ENCODE measurements around the gene B3GAT1.

DNA sequence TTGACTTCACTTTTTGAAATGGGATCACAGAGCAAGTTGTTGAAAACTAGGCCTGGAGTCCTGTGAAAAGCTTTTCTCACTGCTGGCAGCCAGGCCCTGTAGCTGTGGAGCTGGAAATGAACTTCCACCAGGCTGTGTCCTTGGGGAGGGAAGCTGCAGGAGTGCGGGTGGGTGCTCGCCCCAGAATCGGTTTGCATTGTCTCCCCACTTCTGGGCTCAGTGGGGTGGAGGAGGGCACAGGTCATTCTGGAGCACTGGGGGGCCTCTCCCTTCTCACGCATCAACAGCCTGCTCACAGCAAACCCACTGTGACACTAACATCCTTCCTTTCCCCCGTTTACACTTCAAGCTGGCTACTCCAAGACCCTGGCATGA is 65.1 kb downstream of the B3GAT1 start:
- TF ChIP-seq ARHGAP35 (CRISPR knock-in tag; IDR thresholded peaks at IDR 0.05; ENCODE audit: borderline replicate concordance) (no peak), TRIM24 (CRISPR knock-in tag; IDR thresholded peaks at IDR 0.05) (no peak), ZNF101 (CRISPR knock-in tag; IDR thresholded peaks at IDR 0.05; ENCODE audit: borderline replicate concordance, low read depth) (no peak), ISX (CRISPR knock-in tag; conservative IDR thresholded peaks at IDR 0.05) (no peak)
